ENCODE results near the gene GLYATL1.
A peak's percentile ranks its signal among the peaks of the same experiment; 100 is the strongest.

The GLYATL1 gene

DNA sequence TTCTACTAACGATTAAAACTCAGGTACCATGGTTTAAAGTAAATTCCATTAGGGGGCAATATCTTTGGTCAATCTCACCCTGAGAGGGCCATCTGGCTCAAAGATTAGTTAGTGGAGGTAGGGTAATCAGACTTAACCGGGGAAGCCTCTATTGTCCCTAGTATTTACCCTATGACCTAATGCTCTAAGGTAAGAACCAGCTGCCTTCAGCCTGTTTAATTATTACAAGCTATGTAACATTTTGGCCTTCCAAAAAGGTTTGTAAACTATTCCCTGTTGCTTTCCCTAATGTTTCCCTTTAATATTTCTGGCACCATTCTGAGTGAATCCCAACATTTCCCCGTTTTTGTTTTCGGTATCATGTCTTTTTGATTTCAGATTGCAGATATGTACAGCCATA lies 15.1 kb upstream of the GLYATL1 start:
- CTCF ChIA-PET: interaction anchor here (0.9 to 1.4 kb wide), 5 partner anchors 18 to 153 kb away, joined by 3 to 4 read pairs (median 3); no protein-coding TSS in a partner anchor
- no peak overlapping the region for H3K27ac ChIP-seq (ENCODE audit: insufficient read depth in 1 of 2, low read depth in 1 of 2, low read length in 2 of 2, poor library complexity in 1 of 2, severe bottlenecking in 2 of 2)
- H3K4me1 ChIP-seq (ENCODE audit: control extremely low read depth in 1 of 4, control insufficient read depth in 4 of 4, insufficient read depth in 4 of 4, low read length in 3 of 4): peaks cover 6 to 25% (median 12%) of the 10 kb centered on the region in 4 experiments
- DNase-seq: no peak
- POLR2A ChIA-PET: no interaction called here
- 100% methylated on average over 2 of the region's 4 CpGs for WGBS (ENCODE audit: insufficient coverage)
- H3K9me3 ChIP-seq (ENCODE audit: control extremely low read depth in 1 of 5, control insufficient read depth in 4 of 5, insufficient read depth in 2 of 5, low read depth in 1 of 5, low read length in 4 of 5): peaks cover 0 to 2% (median 0%) of the 10 kb centered on the region in 5 experiments
- no peaks in the 10 kb centered on the region for H3K36me3 ChIP-seq (ENCODE audit: control insufficient read depth in 4 of 4, insufficient read depth in 4 of 4, low read length in 3 of 4)
- H3K27me3 ChIP-seq (replicated peaks in 2 of 5; ENCODE audit: control insufficient read depth in 4 of 5, insufficient read depth in 5 of 5, low read length in 4 of 5): no peaks in the 10 kb centered on the region
- no peak overlapping the region for H3K4me3 ChIP-seq (ENCODE audit: control insufficient read depth in 1 of 7, extremely low read depth in 1 of 7, insufficient read depth in 4 of 7, low read depth in 2 of 7, low read length in 6 of 7)

DNA sequence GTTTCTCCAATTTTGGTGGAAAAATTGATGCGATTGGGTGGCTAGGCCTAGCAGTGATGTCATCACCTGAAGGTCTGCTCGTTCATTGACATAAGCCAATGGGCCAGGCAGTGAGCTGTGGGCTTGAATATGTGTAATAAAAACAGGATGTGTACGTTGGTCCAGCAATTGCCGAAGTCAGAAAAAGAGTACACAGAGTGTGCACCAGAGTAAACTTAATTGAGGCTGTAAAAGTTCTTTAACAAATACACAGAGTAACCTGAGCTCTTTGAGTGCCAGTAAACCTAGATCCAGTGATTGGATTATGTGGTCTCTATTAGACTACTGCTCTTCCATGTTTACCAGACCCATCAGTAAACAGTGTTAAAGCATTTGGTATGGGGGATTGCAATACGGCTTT lies 13.0 kb upstream of the GLYATL1 start:
- peaks cover 6 to 21% (median 12%) of the 10 kb centered on the region in 4 experiments for H3K4me1 ChIP-seq (ENCODE audit: control extremely low read depth in 1 of 4, control insufficient read depth in 4 of 4, insufficient read depth in 4 of 4, low read length in 3 of 4)
- WGBS (ENCODE audit: insufficient coverage): 94% methylated on average over 2 of the region's 5 CpGs
- POLR2A ChIA-PET: no interaction called here

DNA sequence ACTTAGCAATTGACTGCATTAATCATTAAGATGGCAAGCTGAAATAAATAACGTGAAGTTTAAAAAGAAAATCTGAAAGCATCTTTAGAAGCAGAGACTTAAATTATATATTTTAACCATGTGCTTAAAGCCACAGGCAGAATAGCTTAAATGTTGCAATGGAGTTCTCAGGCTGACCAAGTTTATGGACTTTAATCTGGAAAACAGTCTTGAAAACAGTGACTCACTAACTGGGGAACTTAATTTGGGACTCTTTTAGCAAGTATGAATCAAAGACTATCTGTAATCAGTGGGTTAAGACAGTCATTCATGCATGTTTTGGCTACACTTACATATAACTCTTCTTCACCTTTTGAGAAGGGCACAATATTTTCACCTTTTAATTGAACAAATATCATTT lies 12.6 kb upstream of the GLYATL1 start:
- Histone ChIP-seq H3K27ac (ENCODE audit: insufficient read depth in 1 of 2, low read depth in 1 of 2, low read length in 2 of 2, poor library complexity in 1 of 2, severe bottlenecking in 2 of 2) (no peak overlapping the region), H3K9me3 (ENCODE audit: control extremely low read depth in 1 of 5, control insufficient read depth in 4 of 5, insufficient read depth in 2 of 5, low read depth in 1 of 5, low read length in 4 of 5) (no peaks in the 10 kb centered on the region), H3K4me1 (ENCODE audit: control extremely low read depth in 1 of 4, control insufficient read depth in 4 of 4, insufficient read depth in 4 of 4, low read length in 3 of 4) (peaks cover 6 to 21% (median 12%) of the 10 kb centered on the region in 4 experiments), H3K36me3 (ENCODE audit: control insufficient read depth in 4 of 4, insufficient read depth in 4 of 4, low read length in 3 of 4) (no peaks in the 10 kb centered on the region), H3K4me3 (ENCODE audit: control insufficient read depth in 1 of 7, extremely low read depth in 1 of 7, insufficient read depth in 4 of 7, low read depth in 2 of 7, low read length in 6 of 7) (no peak overlapping the region), H3K27me3 (replicated peaks in 2 of 5; ENCODE audit: control insufficient read depth in 4 of 5, insufficient read depth in 5 of 5, low read length in 4 of 5) (no peaks in the 10 kb centered on the region)
- WGBS (ENCODE audit: insufficient coverage): no CpG with 5 or more reads among the region's 1 CpG
- DNase-seq: no peak
- CTCF ChIA-PET: interaction anchor here (1.5 to 4.1 kb wide), 5 partner anchors 14 to 137 kb away, joined by 4 to 14 read pairs (median 6); no protein-coding TSS in a partner anchor
- POLR2A ChIA-PET: no interaction called here

More for the DNA sequence above, 13.0 kb upstream of the GLYATL1 start:
- Histone ChIP-seq H3K4me3 (ENCODE audit: control insufficient read depth in 1 of 7, extremely low read depth in 1 of 7, insufficient read depth in 4 of 7, low read depth in 2 of 7, low read length in 6 of 7) (no peak overlapping the region), H3K9me3 (ENCODE audit: control extremely low read depth in 1 of 5, control insufficient read depth in 4 of 5, insufficient read depth in 2 of 5, low read depth in 1 of 5, low read length in 4 of 5) (no peaks in the 10 kb centered on the region), H3K36me3 (ENCODE audit: control insufficient read depth in 4 of 4, insufficient read depth in 4 of 4, low read length in 3 of 4) (no peaks in the 10 kb centered on the region), H3K27me3 (replicated peaks in 2 of 5; ENCODE audit: control insufficient read depth in 4 of 5, insufficient read depth in 5 of 5, low read length in 4 of 5) (no peaks in the 10 kb centered on the region), H3K27ac (ENCODE audit: insufficient read depth in 1 of 2, low read depth in 1 of 2, low read length in 2 of 2, poor library complexity in 1 of 2, severe bottlenecking in 2 of 2) (no peak overlapping the region)
- CTCF ChIA-PET: interaction anchor here (1.0 to 4.1 kb wide), 4 partner anchors 20 to 136 kb away, joined by 3 to 14 read pairs (median 6); no protein-coding TSS in a partner anchor
- no peak for DNase-seq

DNA sequence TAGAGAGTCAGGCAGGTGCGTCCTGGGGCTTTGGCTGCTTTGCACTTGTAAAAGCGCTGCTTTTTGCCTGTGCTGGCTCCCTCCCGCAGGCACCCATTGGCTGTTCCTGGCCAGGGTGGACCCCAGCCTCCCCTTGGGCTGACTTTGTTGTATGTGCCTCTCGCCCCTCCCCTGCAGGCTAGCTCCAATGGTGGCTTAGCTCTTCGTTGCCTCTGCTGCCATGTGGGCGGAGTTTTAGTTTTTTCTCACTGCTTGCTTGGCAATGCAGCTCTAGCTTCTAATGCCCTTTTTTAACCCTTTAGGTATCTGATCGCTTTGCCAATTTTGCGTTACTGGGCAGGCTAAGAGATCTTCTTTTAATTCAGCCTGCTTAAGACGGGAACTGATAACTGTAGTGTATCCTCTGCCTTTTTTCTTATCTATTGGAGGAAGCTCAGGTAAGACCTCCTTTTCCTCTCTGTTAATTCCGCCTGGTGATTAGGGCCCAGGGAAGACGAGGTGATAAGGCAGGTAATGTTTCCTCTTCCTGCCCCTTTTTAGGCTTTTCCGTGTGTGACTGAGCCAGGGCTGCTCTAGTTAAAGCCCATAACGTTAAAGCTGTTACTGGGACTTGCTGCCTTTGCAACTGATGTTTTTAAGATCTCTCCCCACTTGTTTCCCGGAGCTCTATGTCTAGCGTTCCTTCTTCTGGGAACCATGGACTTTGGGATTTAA lies 11.7 kb upstream of the GLYATL1 start:
- 9% methylated on average over 14 of the region's 15 CpGs for WGBS (ENCODE audit: insufficient coverage)
- H3K4me1 ChIP-seq (ENCODE audit: control extremely low read depth in 1 of 4, control insufficient read depth in 4 of 4, insufficient read depth in 4 of 4, low read length in 3 of 4): peaks cover 6 to 21% (median 12%) of the 10 kb centered on the region in 4 experiments
- H3K4me3 ChIP-seq (ENCODE audit: control insufficient read depth in 1 of 7, extremely low read depth in 1 of 7, insufficient read depth in 4 of 7, low read depth in 2 of 7, low read length in 6 of 7): peak overlapping the region; percentile 5 to 82 (median 58)
- peak; percentile 72 to 93 (median 91) for DNase-seq
- H3K27me3 ChIP-seq (replicated peaks in 2 of 5; ENCODE audit: control insufficient read depth in 4 of 5, insufficient read depth in 5 of 5, low read length in 4 of 5): no peaks in the 10 kb centered on the region
- no peak overlapping the region for H3K27ac ChIP-seq (ENCODE audit: insufficient read depth in 1 of 2, low read depth in 1 of 2, low read length in 2 of 2, poor library complexity in 1 of 2, severe bottlenecking in 2 of 2)
- H3K9me3 ChIP-seq (ENCODE audit: control extremely low read depth in 1 of 5, control insufficient read depth in 4 of 5, insufficient read depth in 2 of 5, low read depth in 1 of 5, low read length in 4 of 5): no peaks in the 10 kb centered on the region
- H3K36me3 ChIP-seq (ENCODE audit: control insufficient read depth in 4 of 4, insufficient read depth in 4 of 4, low read length in 3 of 4): no peaks in the 10 kb centered on the region
- CTCF ChIA-PET: interaction anchor here (0.8 to 4.1 kb wide), 11 partner anchors 12 to 295 kb away, joined by 3 to 14 read pairs (median 6); partner anchors contain the start of gene GLYATL1
- POLR2A ChIA-PET: no interaction called here

DNA sequence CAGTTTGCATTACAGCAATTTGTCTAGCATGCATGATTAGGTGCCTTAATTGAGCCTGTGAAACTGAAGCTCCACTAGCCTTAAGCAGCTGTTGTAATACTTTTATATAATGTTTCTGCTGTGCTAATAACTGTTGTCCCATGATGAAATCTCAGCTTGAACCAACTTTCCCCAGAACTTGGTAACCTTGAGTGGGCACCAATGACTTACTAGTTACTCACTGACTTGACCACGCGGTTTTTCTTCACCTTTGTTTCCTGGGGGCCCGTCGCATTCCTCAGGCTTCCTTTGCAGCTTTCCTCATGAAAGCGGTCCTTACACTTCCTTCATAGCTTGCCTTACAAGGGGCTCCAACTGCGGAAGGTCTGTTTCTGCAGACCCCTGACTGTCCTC lies 11.2 kb upstream of the GLYATL1 start:
- Histone ChIP-seq H3K4me1 (ENCODE audit: control extremely low read depth in 1 of 4, control insufficient read depth in 4 of 4, insufficient read depth in 4 of 4, low read length in 3 of 4) (peaks cover 6 to 21% (median 12%) of the 10 kb centered on the region in 4 experiments), H3K4me3 (ENCODE audit: control insufficient read depth in 1 of 7, extremely low read depth in 1 of 7, insufficient read depth in 4 of 7, low read depth in 2 of 7, low read length in 6 of 7) (peak overlapping the region; percentile 5 to 82 (median 58)), H3K27ac (ENCODE audit: insufficient read depth in 1 of 2, low read depth in 1 of 2, low read length in 2 of 2, poor library complexity in 1 of 2, severe bottlenecking in 2 of 2) (no peak overlapping the region), H3K36me3 (ENCODE audit: control insufficient read depth in 4 of 4, insufficient read depth in 4 of 4, low read length in 3 of 4) (no peaks in the 10 kb centered on the region), H3K27me3 (replicated peaks in 2 of 5; ENCODE audit: control insufficient read depth in 4 of 5, insufficient read depth in 5 of 5, low read length in 4 of 5) (no peaks in the 10 kb centered on the region), H3K9me3 (ENCODE audit: control extremely low read depth in 1 of 5, control insufficient read depth in 4 of 5, insufficient read depth in 2 of 5, low read depth in 1 of 5, low read length in 4 of 5) (no peaks in the 10 kb centered on the region)
- no peak for DNase-seq
- ChIA-PET POLR2A (no interaction called here), CTCF (interaction anchor here (0.8 to 4.1 kb wide), 10 partner anchors 15 to 295 kb away, joined by 3 to 14 read pairs (median 6); no protein-coding TSS in a partner anchor)
- 62% methylated on average over 6 of the region's 6 CpGs for WGBS (ENCODE audit: insufficient coverage)

DNA sequence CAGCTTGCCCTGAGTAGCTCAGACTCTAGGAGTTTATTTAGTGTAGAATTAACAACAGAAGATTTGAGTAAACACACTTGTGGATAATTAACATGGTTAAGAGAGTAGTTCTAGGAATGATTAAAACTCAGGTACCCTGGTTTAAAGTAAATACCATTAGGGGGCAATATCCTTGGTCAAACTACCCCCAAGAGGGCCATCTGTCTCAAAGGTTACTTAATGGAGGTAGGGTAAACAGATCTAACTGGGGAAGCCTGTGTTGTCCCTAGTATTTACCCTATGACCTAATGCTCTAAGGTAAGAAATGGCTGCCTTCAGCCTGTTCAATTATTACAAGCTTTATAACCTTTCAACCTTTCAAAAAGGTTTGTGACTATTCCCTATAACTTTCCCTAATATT lies 10.6 kb upstream of the GLYATL1 start:
- Histone ChIP-seq H3K4me3 (ENCODE audit: control insufficient read depth in 1 of 7, extremely low read depth in 1 of 7, insufficient read depth in 4 of 7, low read depth in 2 of 7, low read length in 6 of 7) (no peak overlapping the region), H3K9me3 (ENCODE audit: control extremely low read depth in 1 of 5, control insufficient read depth in 4 of 5, insufficient read depth in 2 of 5, low read depth in 1 of 5, low read length in 4 of 5) (no peaks in the 10 kb centered on the region), H3K27me3 (replicated peaks in 2 of 5; ENCODE audit: control insufficient read depth in 4 of 5, insufficient read depth in 5 of 5, low read length in 4 of 5) (no peaks in the 10 kb centered on the region), H3K4me1 (ENCODE audit: control extremely low read depth in 1 of 4, control insufficient read depth in 4 of 4, insufficient read depth in 4 of 4, low read length in 3 of 4) (peaks cover 6 to 17% (median 10%) of the 10 kb centered on the region in 4 experiments), H3K27ac (ENCODE audit: insufficient read depth in 1 of 2, low read depth in 1 of 2, low read length in 2 of 2, poor library complexity in 1 of 2, severe bottlenecking in 2 of 2) (no peak overlapping the region), H3K36me3 (ENCODE audit: control insufficient read depth in 4 of 4, insufficient read depth in 4 of 4, low read length in 3 of 4) (no peaks in the 10 kb centered on the region)
- ChIA-PET CTCF (interaction anchor here (0.8 to 4.1 kb wide), 7 partner anchors 15 to 207 kb away, joined by 3 to 14 read pairs (median 5); no protein-coding TSS in a partner anchor), POLR2A (no interaction called here)
- no peak for DNase-seq

DNA sequence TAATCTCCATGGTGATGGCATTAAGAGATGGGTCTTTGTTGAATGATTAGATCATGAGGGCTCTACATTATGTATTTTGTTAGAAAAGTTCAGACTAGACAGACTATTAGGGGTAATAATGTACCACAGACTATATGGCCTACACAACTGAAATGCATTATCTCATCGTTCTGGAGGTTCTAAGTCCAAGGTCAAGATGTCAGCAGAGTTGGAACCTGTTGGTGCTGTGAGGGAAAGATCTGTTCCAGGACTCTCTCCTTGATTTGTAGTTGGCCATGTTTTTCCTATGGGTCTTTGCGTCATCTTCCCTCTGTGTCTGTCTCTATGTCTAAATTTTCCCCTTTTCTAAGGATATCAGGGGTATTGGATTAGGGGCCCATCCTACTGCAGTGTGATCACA lies 8.4 kb upstream of the GLYATL1 start:
- no peak overlapping the region for H3K4me3 ChIP-seq (ENCODE audit: control insufficient read depth in 1 of 7, extremely low read depth in 1 of 7, insufficient read depth in 4 of 7, low read depth in 2 of 7, low read length in 6 of 7)
- 100% methylated on average over 1 of the region's 2 CpGs for WGBS (ENCODE audit: insufficient coverage)
- no peak overlapping the region for H3K27ac ChIP-seq (ENCODE audit: insufficient read depth in 1 of 2, low read depth in 1 of 2, low read length in 2 of 2, poor library complexity in 1 of 2, severe bottlenecking in 2 of 2)
- no peaks in the 10 kb centered on the region for H3K9me3 ChIP-seq (ENCODE audit: control extremely low read depth in 1 of 5, control insufficient read depth in 4 of 5, insufficient read depth in 2 of 5, low read depth in 1 of 5, low read length in 4 of 5)
- H3K36me3 ChIP-seq (ENCODE audit: control insufficient read depth in 4 of 4, insufficient read depth in 4 of 4, low read length in 3 of 4): no peaks in the 10 kb centered on the region
- ChIA-PET POLR2A (no interaction called here), CTCF (interaction anchor here (1.3 kb wide), 1 partner anchor 27 kb away, joined by 4 read pairs; no protein-coding TSS in a partner anchor)
- H3K4me1 ChIP-seq (ENCODE audit: control extremely low read depth in 1 of 4, control insufficient read depth in 4 of 4, insufficient read depth in 4 of 4, low read length in 3 of 4): peaks cover 6 to 17% (median 10%) of the 10 kb centered on the region in 4 experiments
- H3K27me3 ChIP-seq (replicated peaks in 2 of 5; ENCODE audit: control insufficient read depth in 4 of 5, insufficient read depth in 5 of 5, low read length in 4 of 5): no peaks in the 10 kb centered on the region
- no peak for DNase-seq

Data from common myeloid progenitor, CD34-positive (primary cell).